Activated naive CD8-positive, alpha-beta T cell (primary cell): ENCODE results near the gene LIPK.

Experiments
- H3K27ac Mint-ChIP-seq: one replicate; pipeline ENCODE4 v1.8.0; 2021; ENCODE audit warnings: mixed read lengths
- H3K27me3 Mint-ChIP-seq: one replicate; pipeline ENCODE4 v1.8.0; 2021; ENCODE audit warnings: mixed read lengths
- H3K36me3 Mint-ChIP-seq: one replicate; pipeline ENCODE4 v1.8.0; 2021; ENCODE audit warnings: mixed read lengths
- H3K4me1 Mint-ChIP-seq: one replicate; pipeline ENCODE4 v1.8.0; 2021; ENCODE audit warnings: low read depth, mixed read lengths
- H3K4me3 Mint-ChIP-seq: one replicate; pipeline ENCODE4 v1.8.0; 2021; ENCODE audit warnings: mild to moderate bottlenecking, mixed read lengths
- H3K9me3 Mint-ChIP-seq: one replicate; pipeline ENCODE4 v1.8.0; 2021; ENCODE audit warnings: low read depth, mixed read lengths

Gene LIPK

GRCh38 chr10:88787463-88787862 is 81.4 kb downstream of the LIPK start:
- Mint-ChIP-seq H3K27me3 (peaks cover 3% of the 10 kb centered on the region), H3K27ac (no peak overlapping the region), H3K9me3 (no peaks in the 10 kb centered on the region), H3K4me3 (no peak overlapping the region), H3K36me3 (no peaks in the 10 kb centered on the region), H3K4me1 (peaks cover 3% of the 10 kb centered on the region)

GRCh38 chr10:88788924-88789323 is 82.9 kb downstream of the LIPK start:
- Mint-ChIP-seq H3K4me3 (no peak overlapping the region), H3K4me1 (peaks cover 14% of the 10 kb centered on the region), H3K36me3 (no peaks in the 10 kb centered on the region), H3K27ac (no peak overlapping the region), H3K27me3 (peaks cover 3% of the 10 kb centered on the region), H3K9me3 (no peaks in the 10 kb centered on the region)

DNA sequence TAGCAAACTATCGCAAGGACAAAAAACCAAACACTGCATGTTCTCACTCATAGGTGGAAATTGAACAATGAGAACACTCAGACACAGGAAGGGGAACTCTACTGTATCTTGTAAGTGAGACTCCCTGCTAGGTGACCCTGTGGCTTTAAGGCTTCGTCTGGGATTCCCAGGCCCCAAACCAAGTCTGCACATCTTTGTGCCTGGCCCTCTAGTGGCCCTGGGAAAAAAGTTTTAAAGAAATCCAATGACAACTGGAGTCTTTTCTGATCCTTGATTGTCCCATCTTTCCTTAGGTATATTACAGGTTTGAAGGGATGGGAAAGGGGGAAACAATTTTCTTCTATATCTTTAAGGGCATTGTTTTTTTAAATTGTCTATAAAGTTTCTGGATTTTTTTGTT is 85.9 kb downstream of the LIPK start:
- Mint-ChIP-seq H3K4me1 (peaks cover 21% of the 10 kb centered on the region), H3K27me3 (no peaks in the 10 kb centered on the region), H3K4me3 (no peak overlapping the region), H3K9me3 (no peaks in the 10 kb centered on the region), H3K36me3 (no peaks in the 10 kb centered on the region), H3K27ac (no peak overlapping the region)

GRCh38 chr10:88792661-88793060 is 86.6 kb downstream of the LIPK start:
- peaks cover 21% of the 10 kb centered on the region for H3K4me1 Mint-ChIP-seq
- no peaks in the 10 kb centered on the region for H3K27me3 Mint-ChIP-seq
- H3K27ac Mint-ChIP-seq, result no peak overlapping the region
- no peaks in the 10 kb centered on the region for H3K9me3 Mint-ChIP-seq
- no peak overlapping the region for H3K4me3 Mint-ChIP-seq
- H3K36me3 Mint-ChIP-seq, result no peaks in the 10 kb centered on the region

DNA sequence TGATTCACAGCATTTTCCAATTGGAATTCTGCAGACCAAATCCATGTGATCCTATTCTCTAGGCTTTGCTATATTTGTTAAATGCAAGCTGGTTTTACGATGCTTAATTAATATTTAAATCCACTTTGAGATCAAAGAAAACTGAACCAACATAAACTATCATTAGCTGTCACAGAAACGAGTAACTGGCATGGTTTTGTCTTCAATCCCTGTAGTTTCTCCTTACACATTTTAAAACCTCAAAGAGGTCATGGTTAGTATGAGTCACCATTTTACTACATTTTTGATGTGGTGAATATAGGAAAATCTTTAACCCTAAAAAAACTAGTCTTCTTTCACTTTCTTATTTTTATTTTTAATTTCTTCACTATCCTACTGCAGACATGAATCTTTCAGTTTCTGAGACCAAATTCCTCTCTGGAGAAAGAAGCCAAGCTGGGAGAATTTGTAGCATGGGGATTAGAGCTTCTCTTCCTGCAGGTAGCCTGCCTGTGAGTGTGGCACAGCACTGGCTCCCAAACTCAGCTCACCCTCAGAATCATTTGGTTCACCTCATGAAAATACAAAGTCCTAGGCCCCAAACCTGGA is 87.8 kb downstream of the LIPK start:
- Mint-ChIP-seq H3K4me3 (no peak overlapping the region), H3K36me3 (no peaks in the 10 kb centered on the region), H3K9me3 (no peaks in the 10 kb centered on the region), H3K27me3 (no peaks in the 10 kb centered on the region), H3K27ac (peak overlapping the region; percentile 78), H3K4me1 (peaks cover 21% of the 10 kb centered on the region)

DNA sequence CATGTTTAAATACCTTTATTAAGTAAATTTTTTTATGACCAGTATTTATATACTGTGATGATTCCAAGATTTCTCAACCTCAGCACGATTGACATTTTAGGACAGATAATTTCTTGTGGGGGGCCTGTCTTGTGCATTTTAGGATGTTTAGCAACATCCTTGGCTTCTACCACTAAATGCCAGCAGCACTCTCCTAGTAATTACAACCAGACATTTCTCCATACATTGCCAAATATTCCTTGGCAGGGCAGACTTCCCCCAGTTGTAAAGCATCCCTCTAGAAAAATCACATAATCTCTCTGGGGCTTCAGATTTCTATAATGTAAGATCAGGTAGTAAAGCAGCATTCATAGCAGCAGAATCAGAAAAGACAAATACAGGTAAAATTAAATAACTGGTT is 88.7 kb downstream of the LIPK start:
- Mint-ChIP-seq H3K4me1 (peaks cover 21% of the 10 kb centered on the region), H3K36me3 (no peaks in the 10 kb centered on the region), H3K9me3 (no peaks in the 10 kb centered on the region), H3K27me3 (no peaks in the 10 kb centered on the region), H3K4me3 (no peak overlapping the region), H3K27ac (no peak overlapping the region)

GRCh38 chr10:88800152-88801125 is 94.4 kb downstream of the LIPK start:
- no peak overlapping the region for H3K27ac Mint-ChIP-seq
- no peak overlapping the region for H3K4me3 Mint-ChIP-seq
- no peaks in the 10 kb centered on the region for H3K27me3 Mint-ChIP-seq
- no peaks in the 10 kb centered on the region for H3K9me3 Mint-ChIP-seq
- peaks cover 7% of the 10 kb centered on the region for H3K4me1 Mint-ChIP-seq
- H3K36me3 Mint-ChIP-seq, result no peaks in the 10 kb centered on the region
